Measurements from ENCODE around the gene MGAT3. TPM values are rescaled to one million over a fixed set of nuclear protein-coding genes. Genes with fewer than 3 reads are reported as not detected.
"Not testable (repeated sequence)": the region's sequence is repeated elsewhere in the genome, so short reads cannot be mapped to it uniquely, and the experiment has no call there.

MGAT3 gene
- 10 to 100 TPM in 1 of 3 donors, 1 to 10 TPM in 2; 3.0 to 17.9 (median 3.5) TPM for polyA plus RNA-seq

DNA sequence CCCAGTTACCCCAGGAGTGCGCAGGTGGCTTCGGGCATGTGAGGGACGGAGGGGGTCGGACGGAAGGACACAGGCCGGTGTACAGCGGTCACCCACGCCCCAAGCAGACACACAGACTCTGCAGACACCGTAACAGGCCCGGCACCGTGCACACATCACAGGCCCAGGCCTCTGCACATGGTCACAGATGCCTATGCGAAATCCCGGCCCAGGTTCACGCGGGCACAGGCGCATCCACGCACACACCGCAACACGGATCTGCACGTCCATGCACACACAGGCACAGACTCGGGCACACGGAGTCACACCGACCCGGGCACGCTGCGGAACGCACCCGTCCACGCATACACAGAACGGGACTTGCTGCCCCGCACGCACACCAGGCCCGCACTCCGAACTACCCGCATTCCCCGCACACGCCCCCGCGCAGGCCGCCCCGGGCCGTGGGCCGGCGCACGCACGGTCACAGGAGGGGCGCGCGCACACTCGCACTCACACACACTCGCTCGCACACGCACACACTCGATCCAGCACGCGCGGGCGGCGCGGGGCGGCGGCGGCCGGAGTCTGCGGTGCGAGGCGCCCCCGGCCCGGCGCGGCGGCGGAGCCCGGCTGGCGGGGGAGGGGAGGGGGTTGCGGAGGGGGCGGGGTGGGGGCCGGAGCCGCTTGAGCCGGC is at the start of gene MGAT3:
TSS of gene MGAT3 (plus strand) at position 491 of the 676 bp plus-strand sequence. CDS start 30,336 bp downstream, outside the sequence.
- no peak within 1 kb of the TSS for H3K27ac ChIP-seq (ENCODE audit: low read depth, low read length)
- WGBS, 3 donors = 31 to 40% (median 37%) methylated on average over 53 to 70 of the region's 80 CpGs

- WGBS, 3 donors = 71 to 85% (median 77%) methylated on average over 11 of the region's 11 CpGs
- no peak overlapping the region for H3K27ac ChIP-seq (ENCODE audit: low read depth, low read length)
These were observed 48.6 kb upstream of the MGAT3 start for GRCh38 chr22:39408173-39408572.

DNA sequence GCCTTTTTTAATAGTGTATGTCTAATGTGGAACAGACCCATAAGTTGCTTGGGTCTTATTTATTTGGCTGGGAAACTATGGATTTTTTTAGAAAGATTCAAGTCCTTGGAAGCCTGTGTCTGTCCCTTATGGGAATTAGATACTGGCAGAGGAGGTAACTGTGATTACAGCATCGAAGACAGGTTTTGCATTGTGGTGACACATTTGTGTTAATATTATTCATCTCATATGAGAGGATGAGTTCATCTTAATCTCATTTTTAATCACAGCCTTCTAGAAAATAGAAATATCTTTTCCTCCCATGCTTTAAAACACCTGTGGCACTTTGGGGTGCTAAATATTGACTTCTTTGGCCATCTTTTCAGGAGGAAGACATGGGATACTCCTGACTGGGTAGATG is 48.0 kb upstream of the MGAT3 start:
- 50 to 81% (median 63%) methylated on average over 1 of the region's 1 CpG for WGBS, 3 donors
- H3K27ac ChIP-seq (ENCODE audit: low read depth, low read length) = no peak overlapping the region

DNA sequence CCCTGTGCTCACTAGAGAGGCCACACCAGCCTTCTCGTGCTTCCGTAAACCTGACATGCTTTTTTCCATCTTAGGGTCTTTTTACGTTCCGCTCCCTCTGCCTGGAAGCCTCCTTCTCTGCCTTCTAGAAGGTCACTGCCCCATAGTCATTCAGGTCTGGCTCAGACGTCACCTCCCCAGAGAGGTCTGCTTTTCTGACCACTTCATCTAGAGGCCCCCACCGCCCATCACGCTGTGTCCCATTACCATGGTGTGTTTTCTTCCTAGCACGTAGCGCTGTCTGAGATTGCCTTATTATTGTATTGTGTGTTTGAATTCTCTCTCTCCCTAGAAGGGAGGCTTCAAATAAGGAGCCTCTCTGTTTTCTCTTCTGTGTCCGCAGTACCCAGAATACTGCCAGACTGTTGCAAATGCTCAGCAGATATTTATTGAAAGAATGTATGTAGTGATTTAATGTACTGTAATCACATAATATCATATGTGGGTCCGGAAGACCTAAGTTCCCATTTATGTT is 47.2 kb upstream of the MGAT3 start:
- 89 to 93% (median 89%) methylated on average over 11 of the region's 11 CpGs for WGBS, 3 donors

GRCh38 chr22:39410264-39410663 is 46.5 kb upstream of the MGAT3 start:
- no peak overlapping the region for H3K27ac ChIP-seq (ENCODE audit: low read depth, low read length)
- WGBS, 3 donors = 58 to 91% (median 67%) methylated on average over 4 of the region's 4 CpGs

More for the DNA sequence above, 47.2 kb upstream of the MGAT3 start:
- H3K27ac ChIP-seq (ENCODE audit: low read depth, low read length) = no peak overlapping the region

DNA sequence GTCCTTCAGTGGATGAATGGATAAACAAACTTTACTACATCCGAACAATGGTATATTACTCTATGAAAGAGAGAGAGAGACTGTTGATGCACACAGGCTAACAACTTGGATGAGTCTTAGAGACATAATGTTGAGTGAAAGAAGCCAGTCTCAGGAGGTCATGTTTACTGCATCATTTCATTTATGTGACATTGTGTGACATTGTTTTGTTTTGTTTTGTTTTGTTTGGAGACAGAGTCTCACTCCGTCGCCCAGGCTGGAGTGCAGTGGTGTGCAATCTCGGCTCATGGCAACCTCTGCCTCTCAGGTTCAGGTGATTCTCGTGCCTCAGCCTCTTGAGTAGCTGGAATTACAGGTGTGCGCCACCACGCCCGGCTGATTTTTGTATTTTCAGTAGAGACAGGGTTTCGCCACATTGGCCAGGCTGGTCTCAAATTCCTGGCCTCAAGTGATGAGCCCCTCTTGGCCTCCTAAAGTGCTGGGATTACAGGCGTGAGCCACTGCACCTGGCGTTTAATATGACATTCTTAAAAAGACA is 44.9 kb upstream of the MGAT3 start:
- WGBS, 3 donors = 78 to 85% (median 84%) methylated on average over 11 of the region's 11 CpGs
- H3K27ac ChIP-seq (ENCODE audit: low read depth, low read length) = not testable (repeated sequence)

DNA sequence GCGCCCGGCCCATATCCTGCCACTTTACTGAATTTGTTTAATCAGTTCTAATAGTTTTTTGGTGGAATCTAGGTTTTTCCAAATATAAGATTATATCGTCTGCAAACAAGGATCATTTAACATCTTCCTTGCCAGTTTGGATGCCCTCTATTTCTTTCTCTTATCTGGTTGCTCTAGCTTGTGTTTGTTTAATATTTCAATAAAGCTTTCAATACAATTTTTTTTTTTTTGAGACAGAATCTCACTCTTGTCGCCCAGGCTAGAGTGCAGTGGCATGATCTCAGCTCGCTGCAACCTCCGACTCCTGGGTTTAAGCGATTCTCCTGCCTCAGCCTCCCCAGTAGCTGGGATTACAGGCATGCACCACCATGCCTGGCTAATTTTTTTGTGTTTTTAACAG is 43.6 kb upstream of the MGAT3 start:
- H3K27ac ChIP-seq (ENCODE audit: low read depth, low read length) = not testable (repeated sequence)
- WGBS, 3 donors = 86 to 91% (median 89%) methylated on average over 7 of the region's 7 CpGs

DNA sequence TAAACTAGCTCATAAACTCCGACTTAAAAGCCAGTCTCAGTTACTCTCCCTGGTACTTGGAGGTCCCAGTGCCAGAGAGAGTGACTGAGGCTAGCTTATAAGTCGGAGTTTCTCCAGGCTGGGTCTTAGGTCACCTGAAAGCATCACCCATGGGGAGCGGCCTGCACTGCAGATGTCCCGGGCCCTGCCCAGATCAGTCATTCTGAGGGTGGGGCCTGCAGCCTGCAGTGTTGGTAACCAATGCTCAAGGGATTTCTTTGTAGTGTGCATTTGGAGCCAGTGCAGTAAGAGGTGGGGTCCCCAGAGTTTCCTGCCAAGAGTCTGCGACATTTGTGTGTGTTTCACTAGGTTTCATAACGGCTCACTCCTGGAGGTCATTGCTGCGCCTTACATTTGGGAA is 42.4 kb upstream of the MGAT3 start:
- 71 to 93% (median 75%) methylated on average over 7 of the region's 7 CpGs for WGBS, 3 donors
- no peak overlapping the region for H3K27ac ChIP-seq (ENCODE audit: low read depth, low read length)

GRCh38 chr22:39414886-39415285 is 41.9 kb upstream of the MGAT3 start:
- WGBS, 3 donors = 58 to 78% (median 77%) methylated on average over 11 of the region's 11 CpGs
- no peak overlapping the region for H3K27ac ChIP-seq (ENCODE audit: low read depth, low read length)

- H3K27ac ChIP-seq (ENCODE audit: low read depth, low read length) = no peak overlapping the region
- 95 to 96% (median 96%) methylated on average over 16 of the region's 16 CpGs for WGBS, 3 donors
These were observed 41.3 kb upstream of the MGAT3 start for GRCh38 chr22:39415506-39415905.

- 59 to 72% (median 66%) methylated on average over 7 of the region's 7 CpGs for WGBS, 3 donors
- no peak overlapping the region for H3K27ac ChIP-seq (ENCODE audit: low read depth, low read length)
These were observed 40.5 kb upstream of the MGAT3 start for GRCh38 chr22:39416319-39416718.

- whole genome bisulfite sequencing, 3 donors = 87 to 94% (median 90%) methylated on average over 12 of the region's 12 CpGs
These were observed 39.2 kb upstream of the MGAT3 start for GRCh38 chr22:39417641-39418040.

DNA sequence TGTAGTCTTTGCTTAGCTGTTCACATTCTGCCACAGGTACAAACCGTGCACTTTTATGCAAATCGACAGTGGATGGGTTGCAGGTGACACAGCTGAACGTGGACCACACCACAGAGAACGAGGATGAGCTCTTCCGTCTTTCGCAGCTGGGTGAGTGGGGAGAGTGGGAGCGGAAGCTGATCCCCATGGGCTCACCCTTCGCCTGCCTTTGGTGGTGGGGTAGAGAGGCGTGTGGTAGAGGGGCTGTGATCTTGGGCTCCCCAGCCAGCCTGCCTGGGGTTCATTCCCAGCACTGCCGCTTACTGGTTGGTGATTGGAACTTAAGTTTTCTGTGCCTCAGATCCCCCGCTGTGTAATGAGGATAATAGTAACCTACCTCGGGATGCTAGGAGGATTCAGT is 38.1 kb upstream of the MGAT3 start:
- WGBS, 3 donors = 90 to 92% (median 91%) methylated on average over 12 of the region's 12 CpGs
- H3K27ac ChIP-seq (ENCODE audit: low read depth, low read length) = no peak overlapping the region

More at GRCh38 chr22:39417641-39418040, 39.2 kb upstream of the MGAT3 start:
- H3K27ac ChIP-seq (ENCODE audit: low read depth, low read length) = no peak overlapping the region

- no peak overlapping the region for H3K27ac ChIP-seq (ENCODE audit: low read depth, low read length)
- 92 to 95% (median 95%) methylated on average over 6 of the region's 6 CpGs for WGBS, 3 donors
These were observed 37.7 kb upstream of the MGAT3 start for GRCh38 chr22:39419096-39419495.

DNA sequence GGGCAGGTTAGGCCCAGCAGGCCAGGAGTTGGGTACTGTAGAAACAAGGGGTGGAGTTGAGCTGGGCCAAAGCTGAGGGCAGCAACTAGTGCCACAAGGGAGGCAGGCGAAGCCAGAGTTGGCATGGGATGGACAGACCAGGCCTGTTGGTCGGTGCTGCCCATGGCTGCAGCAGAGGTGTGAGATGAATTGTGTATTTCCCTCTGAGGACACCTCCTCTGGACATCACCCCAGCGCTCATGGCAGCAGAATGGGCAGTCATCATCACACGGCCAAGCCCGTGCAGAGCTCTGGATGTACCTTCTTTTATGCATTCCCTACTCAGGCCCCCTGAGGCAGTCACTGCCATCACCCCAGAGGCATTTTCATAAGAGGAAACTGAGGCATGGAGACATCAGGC is 36.9 kb upstream of the MGAT3 start:
- 89 to 97% (median 93%) methylated on average over 5 of the region's 5 CpGs for WGBS, 3 donors
- H3K27ac ChIP-seq (ENCODE audit: low read depth, low read length) = no peak overlapping the region

GRCh38 chr22:39421691-39422090 is 35.1 kb upstream of the MGAT3 start:
- H3K27ac ChIP-seq (ENCODE audit: low read depth, low read length) = no peak overlapping the region
- WGBS, 3 donors = 93 to 96% (median 94%) methylated on average over 11 of the region's 11 CpGs

GRCh38 chr22:39422101-39422500 is 34.7 kb upstream of the MGAT3 start:
- WGBS, 3 donors = 74 to 93% (median 75%) methylated on average over 7 of the region's 7 CpGs
- H3K27ac ChIP-seq (ENCODE audit: low read depth, low read length) = no peak overlapping the region

GRCh38 chr22:39422721-39423120 is 34.1 kb upstream of the MGAT3 start:
- H3K27ac ChIP-seq (ENCODE audit: low read depth, low read length) = no peak overlapping the region
- WGBS, 3 donors = 93 to 98% (median 96%) methylated on average over 6 of the region's 6 CpGs

DNA sequence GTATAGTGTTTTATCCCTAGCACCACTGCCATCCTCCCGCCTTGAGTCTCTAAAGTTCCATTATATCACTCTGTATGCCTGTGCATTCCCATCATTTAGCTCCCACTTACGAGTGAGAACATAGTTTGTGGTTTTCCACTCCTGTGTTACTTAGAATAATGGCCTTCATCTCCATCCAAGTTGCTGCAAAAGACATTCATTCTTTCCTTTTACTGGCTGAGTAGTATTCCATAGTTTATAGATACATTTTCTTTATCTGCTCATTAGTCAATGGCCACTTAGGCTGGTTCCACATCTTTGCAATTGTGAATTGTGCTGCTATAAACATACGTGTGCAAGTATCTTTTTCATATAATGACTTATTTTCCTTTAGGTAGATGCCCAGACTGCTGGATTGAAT is 32.8 kb upstream of the MGAT3 start:
- no peak overlapping the region for H3K27ac ChIP-seq (ENCODE audit: low read depth, low read length)
- 97% methylated on average over 3 of the region's 3 CpGs for WGBS, 3 donors

Measured in adipose tissue (tissue), 3 donors.